Effector memory CD8-positive, alpha-beta T cell (primary cell): ENCODE data around the gene HSPA13.
"Not testable (repeated sequence)": the region's sequence is repeated elsewhere in the genome, so short reads cannot be mapped to it uniquely, and the experiment has no call there.

Experiments
- ATAC-seq: fragments of 150-1000 bp; cut with Tn5 transposase; replicated peaks from 2 replicates; pipeline ENCODE4 v1.10.0; 2021; ENCODE audit warnings: mild to moderate bottlenecking, moderate library complexity
- DNase-seq, 3 experiments: peaks; one replicate each; pipeline ENCODE4 v3.0.0; 2021
- H3K27ac Mint-ChIP-seq, 2 donors: one replicate each; pipeline ENCODE4 v1.8.0; 2022; ENCODE audit warnings: mild to moderate bottlenecking in 2 of 2, mixed read lengths in 2 of 2, moderate library complexity in 2 of 2
- H3K27me3 Mint-ChIP-seq, 2 donors: one replicate each; pipeline ENCODE4 v1.8.0; 2022; ENCODE audit warnings: mixed read lengths in 2 of 2
- H3K36me3 Mint-ChIP-seq: one replicate; pipeline ENCODE4 v1.8.0; 2022; ENCODE audit warnings: mild to moderate bottlenecking, moderate library complexity, mixed read lengths; ENCODE audit not compliant: insufficient read depth
- H3K4me1 Mint-ChIP-seq, 2 donors: one replicate each; pipeline ENCODE4 v1.8.0; 2022; ENCODE audit warnings: low read depth in 2 of 2, mixed read lengths in 2 of 2
- H3K4me3 Mint-ChIP-seq, 2 donors: one replicate each; pipeline ENCODE4 v1.8.0; 2022; ENCODE audit warnings: mild to moderate bottlenecking in 2 of 2, mixed read lengths in 2 of 2, moderate library complexity in 2 of 2
- H3K9me3 Mint-ChIP-seq, 2 donors: one replicate each; pipeline ENCODE4 v1.8.0; 2022; ENCODE audit warnings: mixed read lengths in 2 of 2

The HSPA13 gene

DNA sequence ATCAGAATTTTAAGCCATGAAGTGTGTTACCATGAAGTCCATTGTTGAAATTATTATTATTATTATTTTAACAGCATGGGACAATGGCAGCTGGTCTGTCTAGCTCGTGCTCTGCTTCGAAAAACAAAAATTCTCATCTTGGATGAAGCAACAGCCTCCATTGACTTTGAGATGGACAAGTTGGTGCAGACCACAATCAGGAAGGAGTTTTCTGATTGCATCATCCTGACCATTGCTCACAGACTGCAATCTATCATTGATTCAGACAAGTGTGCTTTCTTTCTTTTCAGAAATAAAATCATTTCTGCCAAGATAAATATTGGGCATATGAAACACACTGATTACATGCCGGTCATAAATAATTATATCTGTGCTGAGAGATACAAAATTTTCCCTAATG, 21.0 kb downstream of the HSPA13 start:
- H3K27ac Mint-ChIP-seq: no peak overlapping the region
- no peaks in the 10 kb centered on the region for H3K9me3 Mint-ChIP-seq
- DNase-seq (no peak), ATAC-seq (no peak)
- H3K27me3 Mint-ChIP-seq: peaks cover 18 to 22% of the 10 kb centered on the region in 2 donors
- no peaks in the 10 kb centered on the region for H3K4me1 Mint-ChIP-seq
- no peak overlapping the region for H3K4me3 Mint-ChIP-seq
- no peaks in the 10 kb centered on the region for H3K36me3 Mint-ChIP-seq

DNA sequence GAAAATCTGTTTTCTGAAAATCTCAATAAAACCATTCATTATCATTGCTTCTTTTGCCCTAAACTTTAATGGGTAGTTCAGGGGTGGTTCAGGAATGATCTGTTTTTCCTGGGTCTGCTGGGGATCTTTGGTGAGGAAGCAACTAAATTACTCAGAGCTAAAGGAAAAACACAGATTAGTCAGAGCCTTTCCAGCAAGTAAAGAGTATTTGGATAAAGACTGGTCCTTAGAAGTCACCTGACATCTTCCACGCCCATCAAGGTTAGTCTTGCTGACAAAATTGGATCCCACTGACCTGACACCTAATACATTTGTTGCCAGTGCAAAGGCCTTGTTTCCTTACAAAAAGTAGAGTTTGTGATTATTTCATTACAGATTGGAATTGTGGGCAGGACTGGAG, 24.2 kb downstream of the HSPA13 start:
- no peaks in the 10 kb centered on the region for H3K4me1 Mint-ChIP-seq
- peaks cover 23 to 37% of the 10 kb centered on the region in 2 donors for H3K27me3 Mint-ChIP-seq
- no peaks in the 10 kb centered on the region for H3K36me3 Mint-ChIP-seq
- DNase-seq (no peak), ATAC-seq (no peak)
- H3K4me3 Mint-ChIP-seq: no peak overlapping the region
- H3K9me3 Mint-ChIP-seq: no peaks in the 10 kb centered on the region
- H3K27ac Mint-ChIP-seq: no peak overlapping the region

DNA sequence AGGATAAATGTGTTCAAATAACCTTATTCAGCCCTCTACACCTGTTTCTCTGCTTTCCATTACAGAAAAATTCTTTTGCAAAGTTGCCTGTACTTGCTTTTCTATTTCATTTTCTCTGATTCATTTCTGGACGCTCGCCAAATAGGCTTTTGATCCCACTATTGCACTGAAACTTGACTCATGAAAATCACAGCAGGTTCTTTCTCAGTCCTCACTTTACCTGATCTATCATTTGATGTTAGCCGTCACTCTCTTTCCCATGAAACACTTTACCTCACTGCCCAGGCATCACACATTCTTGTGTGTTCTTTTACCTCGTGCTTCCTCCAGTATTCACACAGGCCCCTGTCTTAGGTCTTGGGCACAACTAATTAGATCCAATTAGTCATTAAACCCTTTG, 26.2 kb downstream of the HSPA13 start:
- ATAC-seq (no peak), DNase-seq (no peak)
- no peak overlapping the region for H3K27ac Mint-ChIP-seq
- no peak overlapping the region for H3K4me3 Mint-ChIP-seq
- H3K4me1 Mint-ChIP-seq: no peaks in the 10 kb centered on the region
- no peaks in the 10 kb centered on the region for H3K36me3 Mint-ChIP-seq
- H3K9me3 Mint-ChIP-seq: no peaks in the 10 kb centered on the region
- peaks cover 18 to 37% of the 10 kb centered on the region in 2 donors for H3K27me3 Mint-ChIP-seq

DNA sequence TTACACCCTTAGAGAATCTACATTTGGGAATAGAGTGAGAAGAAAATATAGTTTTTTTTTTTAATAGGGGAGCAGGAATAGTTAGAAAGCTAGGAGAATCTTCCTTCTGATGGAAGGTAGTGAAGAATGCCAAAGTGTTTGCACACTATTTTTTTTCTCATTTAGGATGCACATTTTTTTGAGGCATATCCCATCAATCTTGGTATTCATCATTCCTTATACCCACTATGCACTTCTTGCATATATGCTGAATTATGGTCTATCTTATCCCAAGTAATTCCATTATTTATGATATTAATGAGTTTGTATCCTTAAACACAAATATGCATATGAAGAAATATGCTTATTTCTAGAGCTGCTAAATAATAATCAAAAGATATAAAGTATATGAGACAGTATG, 28.4 kb downstream of the HSPA13 start:
- Mint-ChIP-seq H3K27me3 (peaks cover 18 to 26% of the 10 kb centered on the region in 2 donors), H3K4me3 (no peak overlapping the region), H3K27ac (no peak overlapping the region), H3K4me1 (no peaks in the 10 kb centered on the region), H3K9me3 (no peaks in the 10 kb centered on the region), H3K36me3 (no peaks in the 10 kb centered on the region)
- DNase-seq (no peak), ATAC-seq (no peak)

DNA sequence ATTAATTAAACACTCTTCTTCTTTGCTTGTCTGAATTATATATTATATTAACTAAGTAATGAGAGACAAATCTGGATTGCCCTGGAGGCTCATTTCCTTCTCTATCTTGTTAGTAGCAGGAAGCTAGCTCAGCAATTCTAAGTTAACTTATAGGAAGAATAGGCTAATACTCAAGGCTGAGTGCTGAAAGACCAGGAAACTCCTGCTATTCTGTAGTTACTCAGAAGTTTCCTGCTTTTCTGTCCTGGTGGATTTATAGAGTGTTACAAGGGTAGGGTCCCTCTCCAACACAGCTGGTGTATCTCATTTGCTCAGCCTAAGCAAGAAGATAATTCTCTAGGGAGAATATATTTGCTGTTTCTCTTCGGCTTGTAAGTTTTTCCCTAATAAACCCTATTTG, 29.2 kb downstream of the HSPA13 start:
- ATAC-seq: no peak

DNA sequence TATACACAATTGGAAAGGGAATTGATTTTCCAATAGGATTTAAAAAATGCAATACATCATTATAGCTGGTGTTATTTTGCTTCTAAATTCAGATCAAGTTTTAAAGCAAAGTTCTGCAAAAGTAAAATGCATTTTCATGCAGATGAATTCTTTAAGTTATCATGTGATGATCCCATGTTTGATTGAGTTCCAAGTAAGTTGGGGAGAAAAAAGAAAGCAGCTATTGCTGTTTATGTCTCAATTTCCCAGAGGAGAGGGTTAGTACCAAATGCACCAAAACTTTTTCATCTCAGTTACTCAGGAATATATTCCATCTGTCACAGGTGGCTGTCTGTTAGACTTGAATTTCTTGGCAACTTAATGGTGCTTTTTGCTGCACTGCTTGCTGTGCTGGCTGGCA, 29.7 kb downstream of the HSPA13 start:
- H3K27ac Mint-ChIP-seq: no peak overlapping the region
- peaks cover 18 to 26% of the 10 kb centered on the region in 2 donors for H3K27me3 Mint-ChIP-seq
- no peaks in the 10 kb centered on the region for H3K4me1 Mint-ChIP-seq
- no peaks in the 10 kb centered on the region for H3K9me3 Mint-ChIP-seq
- no peak overlapping the region for H3K4me3 Mint-ChIP-seq
- DNase-seq (no peak), ATAC-seq (no peak)
- no peaks in the 10 kb centered on the region for H3K36me3 Mint-ChIP-seq

More for the DNA sequence above, 29.2 kb downstream of the HSPA13 start:
- Mint-ChIP-seq H3K4me1 (no peaks in the 10 kb centered on the region), H3K9me3 (no peaks in the 10 kb centered on the region), H3K4me3 (no peak overlapping the region), H3K27ac (no peak overlapping the region), H3K36me3 (no peaks in the 10 kb centered on the region), H3K27me3 (peaks cover 18 to 26% of the 10 kb centered on the region in 2 donors)
- DNase-seq: no peak

DNA sequence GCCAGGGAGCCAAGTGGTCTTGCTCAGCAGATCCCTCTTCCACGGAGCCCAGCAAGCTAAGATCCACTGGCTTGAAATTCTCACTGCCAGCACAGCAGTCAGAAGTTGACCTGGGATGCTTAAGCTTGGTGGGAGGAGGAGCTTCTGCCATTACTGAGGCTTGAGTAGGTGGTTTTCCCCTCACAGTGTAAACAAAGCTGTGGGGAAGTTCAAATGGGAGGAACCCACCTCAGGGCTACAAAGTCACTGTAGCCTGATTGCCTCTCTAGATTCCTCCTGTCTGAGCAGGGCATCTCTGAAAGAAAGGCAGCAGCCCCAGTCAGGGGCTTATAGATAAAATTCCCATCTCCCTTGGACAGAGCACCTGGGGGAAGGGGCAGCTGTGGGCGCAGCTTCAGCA, 55.6 kb downstream of the HSPA13 start:
- H3K36me3 Mint-ChIP-seq, H3K4me3 Mint-ChIP-seq, ATAC-seq, H3K27ac Mint-ChIP-seq, DNase-seq, H3K9me3 Mint-ChIP-seq, H3K4me1 Mint-ChIP-seq: not testable (repeated sequence)
- H3K27me3 Mint-ChIP-seq: peaks cover 66% of the 10 kb centered on the region in 2 donors

DNA sequence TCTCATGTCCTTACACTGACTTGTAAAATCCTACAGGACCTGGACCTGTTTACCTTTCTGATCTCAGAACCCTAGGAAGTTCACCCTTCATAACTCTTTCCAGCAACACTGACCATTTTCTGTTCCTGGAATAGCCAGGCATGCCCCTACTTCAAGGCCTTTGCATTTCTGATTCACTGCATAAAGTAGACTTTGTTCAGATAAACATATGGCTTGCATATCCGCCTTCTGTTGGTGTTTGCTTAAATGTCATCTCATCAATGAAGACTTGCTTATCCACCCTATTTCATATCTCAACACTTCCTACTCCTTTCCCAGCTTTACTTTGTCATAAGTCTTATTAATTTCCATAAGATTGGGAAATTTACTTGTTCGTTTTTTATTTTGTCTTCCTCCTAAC, 57.4 kb downstream of the HSPA13 start:
- ATAC-seq (no peak), DNase-seq (no peak)
- Mint-ChIP-seq H3K9me3 (no peaks in the 10 kb centered on the region), H3K36me3 (no peaks in the 10 kb centered on the region), H3K27ac (no peak overlapping the region), H3K27me3 (peaks cover 64 to 66% of the 10 kb centered on the region in 2 donors), H3K4me3 (no peak overlapping the region), H3K4me1 (no peaks in the 10 kb centered on the region)
